Right lobe of liver (tissue), 4 donors: ENCODE data around the gene AQP7.

Experiments
- CTCF ChIP-seq, 4 donors: fragments of 200-600 bp in 3 of 4; fragments of 450-650 bp in 1 of 4; IDR thresholded peaks; one replicate each; pipeline versions ENCODE4 v1.5.1 to v1.8.0; 2016 to 2022; ENCODE audit warnings: antibody characterized with exemption in 4 of 4, mild to moderate bottlenecking in 2 of 4
- POLR2A ChIP-seq: fragments of 450-650 bp; IDR thresholded peaks from one replicate; pipeline ENCODE4 v1.6.1; 2017; ENCODE audit warnings: antibody characterized with exemption, mild to moderate bottlenecking
- donor health status: DM: no; HTN: no; CAD: no.
- donor health status: DM: no; HTN: no; CAD: no.
- donor health status: DM: no; HTN: yes; CAD: no.

GRCh38 chr9:33414889-33415500 lies 12.6 kb upstream of the AQP7 start:
- TF ChIP-seq CTCF (IDR thresholded peaks at IDR 0.05) (no peak), POLR2A (no peak)
